Measurements from ENCODE around the gene FARS2.

FARS2 gene

DNA sequence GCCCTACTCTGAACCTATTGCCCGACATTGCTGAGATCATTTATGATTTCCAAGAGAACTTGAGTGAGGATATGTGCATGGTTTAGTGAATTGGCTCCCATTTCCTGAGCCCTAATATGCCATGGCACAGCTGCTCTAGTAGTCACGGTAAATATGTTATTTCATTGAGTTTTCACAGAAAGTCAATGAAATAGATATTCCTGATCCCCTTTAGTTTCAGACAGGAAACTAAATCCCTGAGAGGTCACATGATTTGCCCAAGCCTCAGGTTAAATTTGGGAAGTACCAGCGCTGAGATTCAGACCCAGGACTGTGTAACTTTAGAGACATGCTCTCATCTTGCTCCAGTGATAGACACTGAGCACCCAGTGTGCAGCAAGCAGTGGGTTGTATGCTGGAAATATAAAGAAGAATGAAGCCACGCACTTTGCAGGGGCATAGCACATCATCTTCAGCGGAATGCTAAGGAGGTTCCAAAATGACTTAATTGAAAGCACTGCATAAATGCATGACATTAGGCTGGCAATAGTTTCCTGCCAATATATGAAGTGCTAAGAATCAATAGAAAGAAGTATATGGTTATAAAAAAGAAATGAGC lies 70.6 kb downstream of the FARS2 start:
- no peak for DNase-seq

DNA sequence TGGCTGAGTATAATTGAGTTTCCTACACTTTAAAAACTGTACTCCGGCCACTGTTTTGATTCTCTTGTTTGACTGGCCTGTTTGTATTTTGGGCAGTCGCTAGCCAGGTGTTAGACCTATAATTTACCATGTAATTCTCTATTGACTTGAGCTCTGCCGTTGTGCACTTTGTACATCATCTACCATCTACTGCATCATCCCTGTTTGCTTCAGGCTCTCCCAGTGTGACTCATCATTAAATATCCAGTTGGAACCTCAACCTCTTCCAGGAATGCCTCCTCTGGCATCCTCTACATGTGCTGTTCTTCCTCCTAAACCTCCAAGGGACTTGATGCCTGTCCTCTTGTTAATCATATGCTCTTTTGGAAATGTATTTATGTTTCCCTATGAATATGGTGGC lies 72.3 kb downstream of the FARS2 start:
- DNase-seq: peak; percentile 69

DNA sequence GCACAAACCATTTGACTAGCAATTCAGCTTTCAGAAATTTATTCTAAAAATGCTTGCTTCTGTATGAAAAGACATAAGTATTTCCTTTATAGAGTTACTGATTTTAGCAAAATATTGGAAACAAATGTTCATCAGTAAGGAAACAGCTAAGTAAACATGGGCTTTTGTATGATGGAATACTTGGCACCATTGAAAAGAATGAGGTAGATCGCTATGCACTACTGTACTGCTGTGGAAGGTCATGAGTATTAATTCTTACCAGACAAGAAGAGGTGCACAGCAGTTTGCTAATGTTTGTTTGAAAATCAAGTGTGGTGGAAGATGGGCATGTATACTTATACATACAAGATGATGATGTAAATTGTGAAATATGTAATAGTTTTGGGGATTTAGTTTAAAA lies 73.0 kb downstream of the FARS2 start:
- no peak for DNase-seq

DNA sequence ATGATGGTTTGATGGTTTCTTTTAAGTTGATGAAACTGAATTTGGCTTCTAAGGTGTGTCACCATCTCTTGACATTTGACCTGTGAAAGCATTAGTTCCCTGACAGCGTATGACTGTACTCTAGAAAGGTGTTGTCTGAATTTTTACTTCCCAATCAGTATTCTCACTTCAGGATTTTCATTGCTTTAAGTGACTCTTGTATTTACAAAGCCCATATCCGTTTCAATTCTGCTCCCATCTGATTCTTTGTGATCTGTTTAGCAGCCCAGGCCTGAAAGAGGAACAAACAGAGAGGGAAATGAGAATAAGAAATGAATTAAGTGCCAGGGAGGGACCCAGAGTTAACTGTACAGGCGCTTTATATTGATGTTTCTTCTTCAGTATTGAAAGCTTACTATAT lies 73.7 kb downstream of the FARS2 start:
- DNase-seq: no peak

DNA sequence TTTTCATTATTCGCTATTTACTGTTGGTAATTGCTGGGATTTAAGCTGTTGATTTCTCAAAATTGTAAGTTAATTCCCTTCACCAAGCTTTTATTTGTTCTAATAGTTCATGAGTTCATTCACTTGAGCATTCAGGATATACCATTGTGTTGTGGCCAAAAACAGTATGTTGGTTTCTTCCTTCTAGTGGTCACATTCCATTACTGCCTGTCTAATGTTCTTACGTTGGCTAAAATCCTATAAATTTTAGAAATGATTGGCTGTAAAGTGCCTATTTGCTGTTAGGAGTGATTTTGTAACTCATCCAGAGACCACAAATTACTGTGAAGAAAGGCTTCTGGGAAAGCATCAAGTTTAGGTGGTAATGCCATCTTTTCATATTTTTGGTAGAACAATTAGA lies 76.3 kb downstream of the FARS2 start:
- DNase-seq: no peak

DNA sequence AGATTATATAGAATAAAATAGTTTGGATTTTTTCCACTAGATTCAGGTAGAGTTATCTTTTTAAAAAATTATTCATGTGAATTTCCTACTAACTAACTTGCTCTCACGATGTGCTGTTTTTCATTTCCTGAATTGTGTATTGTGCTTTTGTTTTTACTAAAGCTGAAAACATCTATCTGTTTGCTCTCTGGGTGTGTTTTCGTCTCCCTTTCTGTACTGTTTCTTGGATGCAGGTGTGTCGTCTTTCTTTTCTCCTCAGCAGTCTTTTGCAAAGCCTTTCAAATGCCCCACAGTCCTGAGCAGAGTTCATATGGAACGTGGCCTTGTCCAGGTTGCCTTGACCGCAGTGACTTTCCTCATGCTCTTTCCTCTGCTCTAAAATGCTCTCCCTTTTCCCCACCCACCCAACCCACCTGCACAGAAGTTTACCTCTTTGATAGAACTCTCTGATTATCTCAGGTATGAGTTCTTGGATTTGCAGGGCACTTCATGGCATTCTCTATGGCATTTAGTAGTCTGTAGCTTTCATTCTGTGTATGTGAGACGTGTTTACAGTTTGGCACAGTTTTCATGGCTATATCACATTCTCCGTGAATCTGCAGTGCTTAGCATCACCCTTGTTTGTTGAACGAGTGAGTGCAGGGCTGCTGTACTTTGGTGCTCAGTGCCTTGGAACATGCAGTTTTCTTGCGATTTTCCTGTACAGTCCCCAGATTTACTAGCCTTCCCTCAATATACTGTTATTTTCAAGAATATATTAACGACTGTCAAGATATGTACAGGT lies 77.1 kb downstream of the FARS2 start:
- no peak for DNase-seq

DNA sequence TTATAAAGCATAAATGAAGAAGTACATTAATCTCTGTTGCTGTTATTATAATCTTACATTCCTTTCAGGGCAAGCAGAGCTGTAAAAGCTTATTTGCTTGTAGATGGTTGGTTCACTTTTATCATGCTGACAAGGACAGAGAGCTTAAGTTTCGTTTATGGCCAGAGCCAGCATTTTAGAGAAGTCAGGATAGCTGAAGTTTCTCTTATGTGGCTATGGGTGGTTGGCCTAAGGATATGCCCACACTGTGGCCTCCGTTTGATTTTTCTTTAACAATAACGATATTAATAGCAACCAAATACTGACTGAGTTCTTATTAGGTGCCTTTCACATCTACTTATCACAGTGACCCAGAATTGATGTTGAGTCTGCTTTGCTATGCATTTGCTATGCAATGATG lies 78.5 kb downstream of the FARS2 start:
- DNase-seq: no peak

DNA sequence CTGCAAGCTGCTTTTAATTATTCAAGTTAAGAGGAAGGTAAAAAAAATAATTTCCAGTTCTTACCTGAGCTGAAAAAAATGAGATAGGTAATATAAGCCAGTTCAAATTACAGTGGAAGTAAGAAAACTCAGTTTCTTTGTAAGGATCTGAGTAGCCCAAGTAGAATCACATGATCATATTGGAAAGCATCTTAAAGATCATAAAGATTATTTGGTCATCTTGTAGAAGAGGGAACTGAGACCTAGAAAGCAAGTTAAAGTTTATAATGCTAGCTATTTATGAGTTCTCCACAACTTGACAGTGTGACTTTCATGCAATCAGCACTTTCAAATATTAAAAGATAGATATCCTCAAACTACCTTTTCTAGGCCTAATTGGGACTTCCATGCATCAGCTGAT lies 80.5 kb downstream of the FARS2 start:
- DNase-seq: no peak

DNA sequence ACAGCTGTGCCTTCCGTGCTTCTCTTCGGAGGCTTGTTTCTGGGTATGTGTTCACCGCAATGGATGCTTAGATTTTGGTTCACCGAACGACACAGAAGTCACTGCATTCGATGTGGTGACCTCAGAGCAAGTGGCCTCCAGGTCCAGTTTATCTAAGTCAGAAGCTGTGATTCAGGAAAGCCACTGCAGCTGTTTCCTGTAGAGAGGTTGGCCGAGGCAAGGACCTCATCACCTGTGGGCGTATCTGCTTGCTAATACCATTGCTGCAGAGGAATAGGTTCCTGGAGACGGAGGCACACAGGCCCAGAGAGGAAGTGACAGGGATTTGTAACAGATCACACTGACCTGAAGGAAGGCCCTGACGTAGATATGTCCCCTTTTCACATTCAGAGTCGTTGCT lies 82.7 kb downstream of the FARS2 start:
- DNase-seq: no peak

DNA sequence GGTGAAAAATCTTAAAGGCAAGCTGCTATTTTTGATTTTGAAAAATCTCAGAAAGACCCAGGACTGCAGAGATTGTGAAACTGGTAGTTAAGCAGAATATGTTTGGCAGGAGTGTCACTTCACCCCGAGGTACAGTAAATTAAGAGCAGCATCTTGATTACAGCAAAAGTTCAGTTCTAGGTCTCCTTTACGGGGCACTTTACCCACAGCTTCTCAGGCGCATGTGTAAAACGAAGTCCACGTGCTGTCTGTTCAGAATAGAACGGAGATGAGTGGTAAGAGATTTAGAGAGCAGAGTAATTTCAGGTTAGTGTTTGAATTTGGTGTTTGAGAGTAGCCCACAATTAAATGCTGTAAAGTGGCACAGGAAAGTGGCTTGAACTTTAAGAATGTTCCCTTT lies 84.0 kb downstream of the FARS2 start:
- no peak for DNase-seq

DNA sequence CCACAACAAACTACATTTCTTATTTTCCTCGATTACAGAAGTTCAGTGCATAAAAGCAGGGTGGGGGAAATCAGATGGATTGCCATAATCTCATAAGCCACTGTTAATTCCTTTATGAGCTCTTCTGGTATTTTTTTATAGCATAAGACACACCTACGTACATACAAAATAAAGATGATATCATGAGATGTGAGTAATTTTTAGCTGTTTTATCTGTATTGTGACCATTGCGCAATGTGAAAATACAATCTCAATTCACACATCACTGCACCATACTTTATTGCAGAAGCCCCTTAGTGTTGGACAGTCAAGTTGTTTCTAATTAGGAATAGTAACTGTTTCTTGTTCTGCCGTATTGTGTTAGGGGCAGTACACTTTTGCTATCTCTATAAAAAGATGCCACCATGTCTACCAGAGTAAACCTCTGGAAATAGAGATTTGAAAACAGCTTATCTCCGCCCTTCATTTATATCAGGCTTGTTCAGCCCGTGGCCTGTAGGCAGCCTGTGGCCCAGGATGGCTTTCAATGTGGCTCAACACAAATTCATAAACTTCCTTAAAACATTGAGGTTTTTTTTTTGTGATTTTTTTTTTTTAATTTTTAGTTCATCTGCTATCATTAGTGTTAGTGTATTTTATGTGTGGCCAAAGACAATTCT lies 90.4 kb downstream of the FARS2 start:
- DNase-seq: no peak

DNA sequence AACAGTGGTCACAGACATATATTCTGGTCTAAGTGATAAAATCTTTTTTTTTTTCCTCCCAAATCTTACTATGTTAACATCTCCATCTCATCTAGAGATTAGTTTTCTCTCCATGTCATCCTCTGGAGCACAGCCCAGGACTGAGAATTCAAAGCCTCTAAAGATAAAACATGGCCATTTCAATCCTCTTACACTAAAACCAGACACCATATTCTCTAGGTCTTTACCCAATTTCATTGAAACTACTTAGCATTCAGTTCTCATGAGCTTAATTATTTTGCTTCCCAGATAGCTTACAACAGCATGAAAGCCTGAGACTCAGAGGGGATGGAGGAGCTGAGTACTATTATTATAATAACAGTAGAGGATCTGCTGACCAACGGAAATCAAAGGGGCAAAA lies 92.7 kb downstream of the FARS2 start:
- no peak for DNase-seq

DNA sequence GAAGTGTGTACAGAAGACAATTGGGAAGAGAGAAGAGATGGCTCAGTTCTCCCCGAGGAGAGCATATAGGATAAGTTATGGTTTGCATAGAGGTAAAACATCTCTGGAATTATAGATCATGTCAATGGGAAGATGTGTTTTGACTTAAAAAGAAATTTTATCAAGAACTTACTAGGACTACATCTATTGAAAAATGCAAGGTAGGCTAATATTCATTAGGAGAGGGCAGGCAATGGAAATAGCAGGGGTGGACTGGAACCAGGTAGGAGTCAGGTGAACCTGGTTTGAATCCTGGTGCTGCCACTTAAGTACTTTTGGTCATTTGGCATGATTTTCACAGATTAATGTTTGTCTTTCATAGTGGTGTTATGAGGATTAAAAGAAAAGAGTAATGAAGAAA lies 96.2 kb downstream of the FARS2 start:
- DNase-seq: no peak

DNA sequence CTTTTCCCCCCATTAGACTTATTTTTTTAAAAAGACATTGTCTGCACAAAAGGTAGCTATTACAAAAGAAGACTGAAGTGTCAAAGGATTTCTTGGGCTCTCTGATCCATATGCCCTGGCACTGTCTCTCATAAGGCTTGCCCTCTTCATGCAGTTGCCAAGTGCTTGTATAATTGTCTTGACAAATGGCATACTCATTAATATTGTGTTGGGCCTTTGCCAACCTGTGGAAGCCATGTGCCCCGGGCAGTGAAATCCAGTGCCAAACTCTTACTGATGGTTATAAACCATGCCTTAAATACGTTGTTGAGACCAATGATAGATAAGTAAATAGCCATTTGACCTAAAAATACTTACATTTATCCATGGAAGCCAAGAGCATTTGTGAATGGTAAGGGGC lies 98.1 kb downstream of the FARS2 start:
- no peak for DNase-seq

DNA sequence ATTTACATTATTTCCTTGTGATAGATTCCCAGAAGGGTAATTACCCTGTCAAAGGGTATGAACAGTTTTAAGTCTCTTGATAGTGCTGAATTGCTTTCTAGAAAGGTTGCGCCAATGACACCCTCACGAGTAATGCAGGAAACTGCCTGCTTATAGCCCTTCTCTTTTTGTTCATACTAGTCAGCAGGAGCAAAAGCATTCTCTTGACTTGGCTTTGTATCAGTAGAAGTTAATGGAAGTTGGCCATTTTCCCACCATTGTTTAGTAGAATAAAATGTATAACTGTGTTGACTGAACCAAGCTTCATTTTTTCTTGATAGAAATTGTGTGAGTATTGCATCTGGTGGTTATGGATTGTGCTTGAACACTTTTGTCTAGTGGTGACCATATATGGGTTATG lies 100.1 kb downstream of the FARS2 start:
- DNase-seq: peak; percentile 12

DNA sequence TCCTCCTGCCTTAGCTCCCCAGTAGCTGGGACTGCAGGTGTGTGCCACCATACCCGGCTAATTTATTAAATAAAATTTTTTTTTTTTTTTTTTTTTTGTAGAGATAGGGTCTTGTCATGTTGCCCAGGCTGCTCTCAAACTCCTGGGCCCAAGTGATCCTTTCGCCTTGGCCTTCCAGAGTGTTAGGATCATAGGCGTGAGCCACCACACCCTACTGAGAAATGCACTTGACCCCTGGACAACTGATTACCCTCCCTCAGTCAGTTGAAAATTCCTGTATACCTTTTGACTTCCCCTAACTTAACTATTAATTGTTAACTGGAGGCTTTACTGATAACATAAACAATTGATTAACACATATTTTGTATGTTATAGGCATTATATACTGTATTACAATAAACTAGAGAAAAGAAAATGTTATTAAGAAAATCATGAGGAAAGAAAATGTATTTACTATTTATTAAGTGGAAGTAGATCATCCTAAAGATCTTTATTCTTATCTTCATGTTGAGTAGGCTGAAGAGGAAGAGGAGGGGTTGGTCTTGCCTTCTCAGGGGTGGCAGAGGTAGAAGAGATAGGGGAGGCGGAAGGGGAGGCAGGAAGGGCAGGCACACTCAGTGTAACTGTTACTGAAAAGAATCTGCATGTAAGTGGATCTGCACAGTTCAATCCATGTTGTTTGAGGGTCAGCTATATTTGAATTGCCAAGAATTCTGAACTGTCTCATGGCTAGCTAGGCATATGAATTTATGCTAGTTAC lies 104.3 kb downstream of the FARS2 start:
- no peak for DNase-seq

DNA sequence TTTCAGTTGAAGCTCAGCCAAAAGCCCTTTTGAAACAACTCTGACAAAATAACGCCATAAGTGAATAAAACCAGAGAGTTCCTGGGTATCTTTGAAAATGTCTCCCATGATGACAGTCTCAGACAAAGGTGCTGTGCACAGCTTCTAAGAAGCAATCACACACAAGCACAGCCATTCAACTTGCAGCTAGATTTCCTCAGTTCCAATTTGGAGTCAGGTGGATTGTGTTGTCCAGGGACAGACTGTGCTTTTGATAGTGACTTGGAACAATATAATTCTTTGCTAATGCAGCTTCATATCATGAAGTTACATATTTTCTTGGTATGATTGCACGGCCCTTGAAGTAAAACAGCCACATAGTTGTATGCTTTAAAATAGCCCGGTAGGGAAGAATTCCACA lies 105.6 kb downstream of the FARS2 start:
- DNase-seq: no peak

DNA sequence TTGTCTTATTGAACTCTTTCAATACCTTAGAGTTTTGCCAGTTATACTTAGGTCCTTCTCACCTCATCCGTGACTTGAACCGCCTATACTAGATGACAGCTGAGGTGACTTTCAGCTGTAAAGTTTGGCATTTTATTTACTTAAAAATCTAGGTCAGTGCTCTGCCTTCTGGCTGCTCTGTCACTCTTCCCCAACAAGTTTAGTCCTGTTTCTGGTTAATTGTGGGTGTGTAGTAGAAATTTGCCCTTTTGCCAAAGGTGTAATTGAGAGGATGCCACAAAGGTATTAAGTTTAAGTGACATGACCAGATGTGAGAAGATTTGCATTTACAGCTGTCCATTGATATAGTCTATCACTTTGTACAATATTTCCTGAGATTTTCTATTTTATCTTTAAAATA lies 106.2 kb downstream of the FARS2 start:
- no peak for DNase-seq

DNA sequence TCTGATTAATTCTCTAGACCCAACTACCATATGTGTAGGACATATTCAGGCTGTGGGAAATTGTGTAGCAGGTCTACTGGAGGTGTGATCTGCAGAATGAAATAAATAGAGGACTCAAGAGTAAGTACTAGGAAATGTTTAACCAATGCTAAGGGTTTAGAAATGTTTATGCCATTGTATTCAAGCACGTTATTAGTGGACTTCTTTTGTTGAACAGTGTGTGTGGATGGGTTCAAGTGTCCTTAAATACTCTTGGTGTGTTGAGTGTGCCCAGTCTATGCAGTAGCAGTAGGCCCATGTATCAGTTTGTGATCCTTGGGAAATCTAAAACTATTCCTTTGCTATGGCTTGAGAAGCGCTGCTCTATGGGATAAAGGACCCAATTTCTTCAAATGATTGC lies 112.1 kb downstream of the FARS2 start:
- no peak for DNase-seq

DNA sequence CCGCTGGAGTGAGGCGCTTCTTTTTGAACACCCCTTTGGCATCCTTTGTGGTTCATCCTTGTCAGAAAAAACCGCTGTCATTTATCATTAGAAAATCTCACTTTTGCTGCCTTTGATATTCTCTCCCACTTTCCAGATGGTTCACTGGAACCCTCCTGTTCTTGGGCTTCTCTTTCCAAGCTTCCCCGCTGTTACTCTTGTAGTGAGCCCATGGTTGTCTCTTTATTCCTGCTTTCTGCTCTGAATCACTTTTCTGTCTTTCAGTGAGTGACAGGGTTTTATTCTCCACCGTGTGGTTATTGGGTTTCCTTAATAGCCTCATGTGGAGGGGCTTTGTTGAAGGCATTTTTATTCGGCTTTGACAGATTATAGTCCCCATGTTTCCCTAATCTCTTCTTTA lies 117.0 kb downstream of the FARS2 start:
- no peak for DNase-seq

DNA sequence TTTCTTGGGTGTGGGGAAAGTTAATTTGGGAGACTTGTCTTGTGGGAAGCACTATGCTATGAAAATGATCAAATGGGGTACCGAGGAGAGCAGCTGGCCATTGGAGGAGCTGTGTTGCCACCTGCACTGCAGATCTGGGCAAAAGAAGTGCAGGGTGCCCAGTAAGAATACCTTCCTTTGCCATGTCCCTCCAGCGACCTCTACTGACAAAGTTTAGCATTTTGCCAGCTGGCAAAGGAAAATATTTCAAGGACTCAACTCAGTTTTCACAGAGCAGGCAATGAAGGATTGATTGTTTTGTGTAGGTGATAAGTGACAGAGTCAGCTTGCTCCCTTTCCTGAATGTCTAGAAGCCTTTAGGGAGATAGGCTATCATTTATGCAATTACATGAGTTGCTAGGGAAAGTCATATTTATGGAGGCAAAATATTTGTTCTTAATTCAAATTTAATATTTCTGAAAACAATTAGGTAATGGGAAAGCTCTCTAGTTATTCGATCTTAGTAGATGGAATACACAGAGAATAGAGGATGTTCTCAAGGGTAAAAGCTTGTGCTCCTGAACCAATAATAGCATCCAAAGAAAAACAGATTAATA lies 118.4 kb downstream of the FARS2 start:
- peak; percentile 37 for DNase-seq

DNA sequence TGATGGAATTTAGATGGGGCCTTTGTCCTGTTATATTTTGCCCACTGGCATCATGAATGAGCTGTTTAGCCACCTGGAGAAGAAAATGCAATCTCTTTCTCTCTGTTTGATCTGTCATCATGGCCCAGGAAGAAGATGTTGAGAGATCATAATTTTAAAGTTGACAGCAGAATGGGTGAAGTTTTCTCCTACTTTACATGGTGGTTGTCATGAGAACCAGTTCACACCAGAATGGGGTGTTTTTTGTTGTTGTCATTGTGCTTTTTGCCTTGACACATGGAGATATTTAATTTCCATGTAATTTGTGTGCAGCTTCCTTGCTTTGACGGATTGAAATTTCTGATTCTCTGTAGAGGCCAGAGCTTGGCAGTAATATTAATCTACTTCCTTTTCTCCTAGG lies 122.5 kb downstream of the FARS2 start:
- DNase-seq: no peak

DNA sequence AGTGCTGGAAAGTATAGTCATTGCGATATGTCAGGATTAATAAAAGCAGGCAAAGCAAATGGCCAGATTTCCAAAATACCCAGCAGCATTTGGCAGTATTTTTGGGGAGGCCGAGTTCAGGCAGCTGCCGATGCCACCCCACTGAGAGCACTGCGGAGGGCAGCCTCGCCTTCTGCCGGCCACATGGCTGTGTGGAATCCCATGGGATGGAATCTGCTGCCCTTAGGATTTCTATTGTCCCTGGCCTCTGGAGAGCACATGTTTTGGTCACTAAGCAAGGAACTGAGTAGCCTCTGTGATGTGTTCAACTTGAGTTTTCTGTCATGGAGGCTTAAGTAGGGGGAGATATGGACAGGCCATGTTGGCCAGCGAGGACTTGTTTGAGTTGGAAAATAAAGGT lies 123.0 kb downstream of the FARS2 start:
- DNase-seq: no peak
